K562 (cell line): ENCODE results near the gene ANXA3. TPM values are rescaled to one million over a fixed set of nuclear protein-coding genes. Genes with fewer than 3 reads are reported as not detected.

Experiments
- ATAC-seq: fragments of 200-7000 bp; cut with Tn5 transposase; 3 replicates; pipeline ENCODE4 v1.9.1; 2020; ENCODE audit warnings: moderate library complexity
- BruUV-seq: library from RNA; stranded (reverse); fragments of 400-500 nt; replicated peaks from 2 replicates; lab custom pipeline; 2021; lab: Mats Ljungman, UMichigan
- CTCF ChIA-PET: fragments of 300-600 bp; formaldehyde crosslinking; extraction: SDS; loops from one replicate; lab custom pipeline; 2021; ENCODE audit warnings: low intra/inter-chr PET ratio; lab: Yijun Ruan, JAX
- POLR2A ChIA-PET: fragments of 300-600, 350-650 bp; sonication (Branson Sonifier 250); formaldehyde crosslinking; extraction: SDS; loops from one replicate; lab custom pipeline; 2021; ENCODE audit warnings: antibody characterized with exemption, inconsistent platforms; lab: Yijun Ruan, JAX
- DNase-seq, 4 experiments: peaks; one replicate each; pipeline versions ENCODE4 v3.0.0 to v3.0.0-alpha.2; 2011 to 2018; ENCODE audit warnings: low spot score in 3 of 4, mixed read lengths in 3 of 4; ENCODE audit errors: extremely low read depth in 1 of 4
- FAIRE-seq: peaks from 2 replicates; lab custom pipeline; 2011; peaks lifted over from hg19 to GRCh38; lab: Jason Lieb, UNC
- H2AFZ ChIP-seq: 2 replicates; pipeline ENCODE4 v1.6.0; 2011; ENCODE audit warnings: low read depth, low read length, control low read depth, inconsistent platforms
- H3K27ac ChIP-seq: fragments of 200-600 bp; 3 replicates; pipeline ENCODE4 v1.8.0; 2011; ENCODE audit warnings: low read depth, mild to moderate bottlenecking, control low read depth, inconsistent platforms, low read length, moderate library complexity, mixed read lengths; ENCODE audit errors: extremely low read depth
- H3K27me3 ChIP-seq, 2 experiments: fragments of 300-600 bp in 1 of 2; 2 replicates in 1 of 2; 3 replicates in 1 of 2; pipeline versions ENCODE4 v1.6.0 to v1.8.0; 2011; ENCODE audit warnings: inconsistent platforms in 2 of 2, low read length in 2 of 2, mild to moderate bottlenecking in 1 of 2, mixed read lengths in 1 of 2, moderate library complexity in 1 of 2; ENCODE audit not compliant: control insufficient read depth in 2 of 2, insufficient read depth in 2 of 2
- H3K36me3 ChIP-seq: fragments of 300-600 bp; 3 replicates; pipeline ENCODE4 v1.8.0; 2011; ENCODE audit warnings: mild to moderate bottlenecking, low read length, inconsistent platforms; ENCODE audit not compliant: control insufficient read depth, insufficient read depth
- H3K4me1 ChIP-seq, 2 experiments: fragments of 200-600 bp in 1 of 2; replicated peaks in 1 of 2; 2 replicates in 1 of 2; 3 replicates in 1 of 2; pipeline versions ENCODE4 v1.5.1 to v1.8.0; 2011; ENCODE audit warnings: inconsistent platforms in 2 of 2, low read length in 2 of 2, mild to moderate bottlenecking in 1 of 2, mixed read lengths in 1 of 2, moderate library complexity in 1 of 2; ENCODE audit not compliant: control insufficient read depth in 2 of 2, insufficient read depth in 2 of 2
- H3K4me2 ChIP-seq: 2 replicates; pipeline ENCODE4 v1.6.1; 2011; ENCODE audit warnings: low read length, control low read depth, inconsistent platforms, mixed read lengths; ENCODE audit not compliant: insufficient read depth
- H3K4me3 ChIP-seq: fragments of 200-600 bp; sonication (generic), shearing (Covaris generic); 2 replicates; pipeline ENCODE4 v1.5.1; 2016; ENCODE audit warnings: control low read depth, inconsistent platforms
- H3K79me2 ChIP-seq: fragments of 200-600 bp; 3 replicates; pipeline ENCODE4 v1.8.0; 2011; ENCODE audit warnings: low read length, inconsistent platforms; ENCODE audit not compliant: control insufficient read depth, insufficient read depth
- H3K9ac ChIP-seq, 2 experiments: 2 replicates each; pipeline versions ENCODE4 v1.6.0 to v1.6.1; 2011; ENCODE audit warnings: low read depth in 2 of 2, low read length in 2 of 2, control low read depth in 1 of 2, inconsistent platforms in 1 of 2, mild to moderate bottlenecking in 1 of 2, mixed read lengths in 1 of 2; ENCODE audit not compliant: insufficient read depth in 1 of 2
- H3K9me1 ChIP-seq: one replicate; pipeline ENCODE4 v1.6.0; 2011; ENCODE audit warnings: inconsistent platforms, mild to moderate bottlenecking, low read length, moderate library complexity; ENCODE audit not compliant: control insufficient read depth, insufficient read depth
- H3K9me3 ChIP-seq: replicated peaks from 2 replicates; pipeline ENCODE4 v1.5.1; 2011; ENCODE audit warnings: low read depth, low read length, inconsistent platforms; ENCODE audit not compliant: control insufficient read depth, insufficient read depth
- H4K20me1 ChIP-seq: replicated peaks from 2 replicates; pipeline ENCODE4 v1.6.1; 2011; ENCODE audit warnings: low read length, inconsistent platforms, mixed read lengths; ENCODE audit not compliant: control insufficient read depth, insufficient read depth
- EP400 ChIP-seq: fragments of 450-650 bp; IDR thresholded peaks from 2 replicates; pipeline ENCODE4 v1.6.1; 2017; ENCODE audit warnings: antibody characterized with exemption, mild to moderate bottlenecking, moderate library complexity
- ETV6 ChIP-seq, 3 experiments: fragments of 150-350 bp in 1 of 3; sonication (generic) in 1 of 3; formaldehyde crosslinking in 1 of 3; IDR thresholded peaks; 2 replicates each; pipeline versions ENCODE4 v1.6.1 to v1.8.0; 2014 to 2022; ENCODE audit warnings: borderline replicate concordance in 2 of 3, low read depth in 2 of 3, antibody characterized with exemption in 1 of 3, low read length in 1 of 3, mild to moderate bottlenecking in 1 of 3, missing genetic modification reagents in 1 of 3
- FOXP4 ChIP-seq: sonication (generic); formaldehyde crosslinking; IDR thresholded peaks from 2 replicates; pipeline ENCODE4 v1.8.0; 2022; ENCODE audit warnings: mild to moderate bottlenecking, missing genetic modification reagents, borderline replicate concordance
- HEY1 ChIP-seq: fragments of 250-450 bp; sonication (Bioruptor Pico); IDR thresholded peaks from 2 replicates; pipeline ENCODE4 v1.5.0; 2020; ENCODE audit warnings: mild to moderate bottlenecking, moderate library complexity, borderline replicate concordance
- HOXB6 ChIP-seq: fragments of 250-450 bp; sonication (Bioruptor Pico); IDR thresholded peaks from 2 replicates; pipeline ENCODE4 v1.5.1; 2022; ENCODE audit warnings: mild to moderate bottlenecking, borderline replicate concordance
- ID3 ChIP-seq, 2 experiments: fragments of 250-450 bp in 1 of 2; fragments of 450-650 bp in 1 of 2; sonication (Bioruptor Pico) in 1 of 2; IDR thresholded peaks; 2 replicates each; pipeline versions ENCODE4 v1.6.1 to v1.8.0; 2016 to 2021; ENCODE audit warnings: mild to moderate bottlenecking in 2 of 2, moderate library complexity in 2 of 2, missing compliant biosample characterization in 1 of 2, missing genetic modification characterization in 1 of 2
- LCOR ChIP-seq: sonication (generic); formaldehyde crosslinking; IDR thresholded peaks from 2 replicates; pipeline ENCODE4 v1.8.0; 2022; ENCODE audit warnings: mild to moderate bottlenecking, missing genetic modification reagents
- NFIX ChIP-seq: fragments of 250-450 bp; sonication (Bioruptor Pico); IDR thresholded peaks from 2 replicates; pipeline ENCODE4 v1.4.0; 2020; ENCODE audit warnings: low read depth, mild to moderate bottlenecking, moderate library complexity
- NR1H2 ChIP-seq: sonication (generic); formaldehyde crosslinking; IDR thresholded peaks from 2 replicates; pipeline ENCODE4 v1.4.0; 2020; ENCODE audit warnings: mild to moderate bottlenecking, missing genetic modification reagents
- OTX1 ChIP-seq: fragments of 450-650 bp; formaldehyde crosslinking; IDR thresholded peaks from 2 replicates; pipeline ENCODE4 v1.4.0; 2022; ENCODE audit warnings: mild to moderate bottlenecking
- PRMT5 ChIP-seq: sonication (generic); formaldehyde crosslinking; IDR thresholded peaks from 2 replicates; pipeline ENCODE4 v1.5.0; 2020; ENCODE audit warnings: missing genetic modification reagents
- SMARCE1 ChIP-seq: fragments of 450-650 bp; IDR thresholded peaks from 2 replicates; pipeline ENCODE4 v1.7.1; 2016; ENCODE audit warnings: mild to moderate bottlenecking
- TBP ChIP-seq: optimal IDR thresholded peaks from 2 replicates; pipeline ENCODE3; 2011; ENCODE audit warnings: low read depth, low read length, improper control_type of control experiment
- TCFL5 ChIP-seq: fragments of 250-450 bp; sonication (Bioruptor Pico); conservative IDR thresholded peaks from 2 replicates; pipeline ENCODE4 v1.6.1; 2021; ENCODE audit warnings: mild to moderate bottlenecking, moderate library complexity, matching md5 sums
- ZNF347 ChIP-seq: fragments of 450-650 bp; formaldehyde crosslinking; IDR thresholded peaks from 2 replicates; pipeline ENCODE4 v1.4.0; 2020; ENCODE audit warnings: low read depth, mild to moderate bottlenecking, moderate library complexity
- ZNF395 ChIP-seq: fragments of 200-800 bp; sonication (Bioruptor generic); IDR thresholded peaks from 2 replicates; pipeline ENCODE4 v1.6.1; 2017; ENCODE audit warnings: missing genetic modification characterization, missing compliant biosample characterization
- ZNF740 ChIP-seq, 3 experiments: fragments of 200-800 bp in 1 of 3; sonication (Bioruptor generic) in 1 of 3; sonication (generic) in 1 of 3; formaldehyde crosslinking in 1 of 3; IDR thresholded peaks; 2 replicates each; pipeline versions ENCODE4 v1.6.1 to v1.8.0; 2016 to 2022; ENCODE audit warnings: mild to moderate bottlenecking in 2 of 3, missing compliant biosample characterization in 2 of 3, missing genetic modification characterization in 2 of 3, missing genetic modification reagents in 1 of 3
- WGBS: fragments of 100-300 bp; shearing (Covaris generic); methylation state at CpG from one replicate; pipeline ENCODE4 v1.1.6; 2016; ENCODE audit warnings: low coverage, mixed read lengths; ENCODE audit not compliant: insufficient coverage; ENCODE audit errors: missing lambda C conversion rate; 5-methylcytosine and 5-hydroxymethylcytosine counted together
- in situ Hi-C: fragments of 300-500 bp; cut with MboI; formaldehyde crosslinking; loops from 4 replicates; pipeline ENCODE4 v1.15.0; 2018; ENCODE audit warnings: inconsistent platforms, mixed read lengths
- intact Hi-C: fragments of 100-400 bp; cut with micrococcal nuclease; formaldehyde crosslinking; loops from 2 replicates; pipeline ENCODE4 v1.14.2; 2022
- polyA plus RNA-seq, 8 experiments: library from polyadenylated mRNA; depleted of rRNA in 4 of 8; stranded (reverse) in 5 of 8; unstranded in 3 of 8; fragments of >200 nt; fragmentation: Nextera tagmentation in 2 of 8; fragmentation: Illumina TruSeq in 1 of 8; extraction: Ambion mirVana in 2 of 8; extraction: Trizol in 1 of 8; gene quantifications; 2 replicates each; pipeline versions ENCODE4 v1.2.1 to v1.2.3, GENCODE V29; 2011 to 2014; ENCODE audit warnings: inconsistent platforms in 1 of 8, missing spikeins in 1 of 8
- total RNA-seq, 7 experiments: library from RNA; depleted of rRNA in 6 of 7; stranded (reverse); fragments of >200 nt in 6 of 7; fragmentation: Illumina TruSeq in 2 of 7; extraction: Trizol in 2 of 7; gene quantifications; 2 replicates each; pipeline versions ENCODE4 v1.2.1 to v1.2.3, GENCODE V29; 2011 to 2021; ENCODE audit warnings: low replicate concordance in 1 of 7

ANXA3 gene
- total and polyA plus RNA-seq, 9 of the 15 experiments (the other 6 are each of a cell fraction or from before 2014, with no cell fraction given) = 6.3 to 15.5 (median 9.8) TPM

GRCh38 chr4:78569306-78569821 lies 17.8 kb downstream of the ANXA3 start:
- Histone ChIP-seq H3K4me1 (peaks cover 0 to 4% of the 10 kb centered on the region in 2 experiments; a peak in 2 of 5 replicates), H4K20me1 (no peaks in the 10 kb centered on the region), H3K27me3 (no peaks in the 10 kb centered on the region), H3K9ac (no peak overlapping the region), H3K36me3 (no peaks in the 10 kb centered on the region), H3K4me3 (no peak overlapping the region), H3K9me3 (no peaks in the 10 kb centered on the region), H3K4me2 (no peak overlapping the region), H3K9me1 (no peaks in the 10 kb centered on the region), H2AFZ (no peak overlapping the region), H3K27ac (no peak overlapping the region), H3K79me2 (no peaks in the 10 kb centered on the region)
- CTCF ChIA-PET = no interaction called here
- WGBS = 40% methylated on average over 6 of the region's 6 CpGs
- POLR2A ChIA-PET = interaction anchor here (0.6 to 1.0 kb wide), 2 partner anchors 11 to 448 kb away, joined by 3 to 5 read pairs; no protein-coding TSS in a partner anchor
- FAIRE-seq = no peak
- DNase-seq = no peak
- intact Hi-C loops = no loop called here
- in situ Hi-C loops = no loop called here
- BruUV-seq = no TSS peak
- no peak for ATAC-seq
- TF ChIP-seq EP400 (no peak), NR1H2 (CRISPR knock-in tag) (no peak), PRMT5 (CRISPR knock-in tag) (no peak), HOXB6 (CRISPR knock-in tag) (no peak), SMARCE1 (no peak), ZNF395 (no peak), TBP (no peak), HEY1 (CRISPR knock-in tag) (no peak), ID3 (CRISPR knock-in tag; IDR thresholded peaks at IDR 0.05) (no peak), ID3 (tag; IDR thresholded peaks at IDR 0.05) (no peak), ZNF740 (CRISPR knock-in tag; IDR thresholded peaks at IDR 0.05) (no peak), ZNF740 (tag; IDR thresholded peaks at IDR 0.05) (no peak), OTX1 (CRISPR knock-in tag) (no peak), ZNF347 (CRISPR knock-in tag) (no peak), ETV6 (IDR thresholded peaks at IDR 0.05; ENCODE audit: borderline replicate concordance in 1 of 2, low read depth in 2 of 2, low read length in 1 of 2) (no peak), ETV6 (CRISPR knock-in tag; IDR thresholded peaks at IDR 0.05; ENCODE audit: borderline replicate concordance) (no peak), FOXP4 (CRISPR knock-in tag) (no peak), LCOR (CRISPR knock-in tag) (no peak), NFIX (no peak), TCFL5 (CRISPR knock-in tag) (no peak)
